H9 (cell line): ENCODE results near the gene MPPE1. TPM values are rescaled to one million over a fixed set of nuclear protein-coding genes. Genes with fewer than 3 reads are reported as not detected.
"Not testable (repeated sequence)": the region's sequence is repeated elsewhere in the genome, so short reads cannot be mapped to it uniquely, and the experiment has no call there.

Experiments
- DNase-seq: peaks from one replicate; pipeline ENCODE4 v3.0.0-alpha.2; 2017
- H2AFZ ChIP-seq: one replicate; pipeline ENCODE4 v1.6.1; 2013; ENCODE audit warnings: mild to moderate bottlenecking, low read length, control low read depth, moderate library complexity
- H2AK5ac ChIP-seq: 2 replicates; pipeline ENCODE4 v1.6.1; 2013; ENCODE audit warnings: low read length, control low read depth, mixed read lengths; ENCODE audit not compliant: insufficient read length
- H2BK120ac ChIP-seq: one replicate; pipeline ENCODE4 v1.6.1; 2013; ENCODE audit warnings: low read depth, mild to moderate bottlenecking, low read length, control low read depth, inconsistent platforms; ENCODE audit not compliant: poor library complexity, severe bottlenecking
- H2BK12ac ChIP-seq: 2 replicates; pipeline ENCODE4 v1.6.1; 2013; ENCODE audit warnings: low read length, control low read depth, mixed read lengths, low read depth; ENCODE audit not compliant: insufficient read length
- H2BK15ac ChIP-seq: 2 replicates; pipeline ENCODE4 v1.6.1; 2013; ENCODE audit warnings: low read depth, low read length, control low read depth
- H2BK20ac ChIP-seq: one replicate; pipeline ENCODE4 v1.6.1; 2013; ENCODE audit warnings: low read depth, mild to moderate bottlenecking, low read length, control low read depth, inconsistent platforms; ENCODE audit not compliant: poor library complexity, severe bottlenecking
- H2BK5ac ChIP-seq: 2 replicates; pipeline ENCODE4 v1.6.1; 2013; ENCODE audit warnings: low read length, control low read depth, mixed read lengths; ENCODE audit not compliant: insufficient read length
- H3K14ac ChIP-seq: 2 replicates; pipeline ENCODE4 v1.6.1; 2013; ENCODE audit warnings: low read length, control low read depth; ENCODE audit not compliant: insufficient read depth
- H3K18ac ChIP-seq: 2 replicates; pipeline ENCODE4 v1.6.1; 2013; ENCODE audit warnings: low read depth, mild to moderate bottlenecking, mixed read lengths, low read length, control low read depth; ENCODE audit not compliant: insufficient read length
- H3K23ac ChIP-seq: 2 replicates; pipeline ENCODE4 v1.6.1; 2013; ENCODE audit warnings: low read length, control low read depth, mixed read lengths, low read depth; ENCODE audit not compliant: insufficient read length
- H3K23me2 ChIP-seq: 2 replicates; pipeline ENCODE4 v1.6.1; 2013; ENCODE audit warnings: low read depth, mild to moderate bottlenecking, mixed read lengths, low read length, control low read depth; ENCODE audit not compliant: insufficient read length, poor library complexity, severe bottlenecking
- H3K27ac ChIP-seq: 2 replicates; pipeline ENCODE4 v1.5.1; 2013; ENCODE audit warnings: low read length, control low read depth, mixed read lengths, low read depth; ENCODE audit not compliant: insufficient read length
- H3K27me3 ChIP-seq: 2 replicates; pipeline ENCODE4 v1.6.1; 2013; ENCODE audit warnings: low read length, control low read depth, inconsistent platforms; ENCODE audit not compliant: insufficient read depth
- H3K4ac ChIP-seq: 2 replicates; pipeline ENCODE4 v1.6.1; 2013; ENCODE audit warnings: low read depth, mild to moderate bottlenecking, control low read depth, inconsistent platforms, low read length, moderate library complexity
- H3K4me1 ChIP-seq: 2 replicates; pipeline ENCODE4 v1.6.1; 2013; ENCODE audit warnings: low read length, control low read depth, inconsistent platforms; ENCODE audit not compliant: insufficient read depth
- H3K4me2 ChIP-seq: 2 replicates; pipeline ENCODE4 v1.6.1; 2013; ENCODE audit warnings: low read length, control low read depth, mixed read lengths; ENCODE audit not compliant: insufficient read length, insufficient read depth
- H3K56ac ChIP-seq: 2 replicates; pipeline ENCODE4 v1.6.1; 2013; ENCODE audit warnings: low read depth, mild to moderate bottlenecking, mixed read lengths, low read length, control low read depth; ENCODE audit not compliant: insufficient read length
- H3K79me1 ChIP-seq: 2 replicates; pipeline ENCODE4 v1.6.1; 2013; ENCODE audit warnings: low read depth, mild to moderate bottlenecking, moderate library complexity, low read length, control low read depth, inconsistent platforms; ENCODE audit not compliant: insufficient read depth, poor library complexity, severe bottlenecking
- H3K79me2 ChIP-seq: 2 replicates; pipeline ENCODE4 v1.6.1; 2013; ENCODE audit warnings: low read length, control low read depth, inconsistent platforms; ENCODE audit not compliant: insufficient read depth
- H3K9ac ChIP-seq: 2 replicates; pipeline ENCODE4 v1.6.1; 2013; ENCODE audit warnings: low read length, control low read depth, mixed read lengths; ENCODE audit not compliant: insufficient read length; ENCODE audit errors: extremely low read depth
- H3K9me3 ChIP-seq: one replicate; pipeline ENCODE4 v1.6.1; 2013; ENCODE audit warnings: low read depth, low read length, inconsistent platforms; ENCODE audit not compliant: control insufficient read depth
- H3T11ph ChIP-seq: one replicate; pipeline ENCODE4 v1.6.1; 2013; ENCODE audit warnings: mild to moderate bottlenecking, low read length, control low read depth, inconsistent platforms
- H4K20me1 ChIP-seq: one replicate; pipeline ENCODE4 v1.6.1; 2013; ENCODE audit not compliant: control insufficient read depth, insufficient read length, insufficient read depth
- H4K5ac ChIP-seq: 2 replicates; pipeline ENCODE4 v1.6.1; 2013; ENCODE audit warnings: low read depth, mild to moderate bottlenecking, mixed read lengths, low read length, control low read depth; ENCODE audit not compliant: insufficient read length
- H4K8ac ChIP-seq: replicated peaks from 2 replicates; pipeline ENCODE4 v1.6.1; 2013; ENCODE audit warnings: low read length, control low read depth, mixed read lengths, low read depth; ENCODE audit not compliant: insufficient read length
- H4K91ac ChIP-seq: 2 replicates; pipeline ENCODE4 v1.6.1; 2013; ENCODE audit warnings: low read depth, mild to moderate bottlenecking, moderate library complexity, mixed read lengths, low read length, control low read depth; ENCODE audit not compliant: insufficient read length
- H3K27ac Mint-ChIP-seq, 3 experiments: 2 replicates in 2 of 3; 3 replicates in 1 of 3; pipeline ENCODE4 v1.8.0; 2020 to 2021; ENCODE audit warnings: mixed read lengths in 3 of 3, mild to moderate bottlenecking in 1 of 3, moderate library complexity in 1 of 3
- H3K27me3 Mint-ChIP-seq: 2 replicates; pipeline ENCODE4 v1.8.0; 2021; ENCODE audit warnings: low read depth, mild to moderate bottlenecking, moderate library complexity, mixed read lengths
- H3K36me3 Mint-ChIP-seq, 3 experiments: 2 replicates in 2 of 3; 3 replicates in 1 of 3; pipeline ENCODE4 v1.8.0; 2020 to 2021; ENCODE audit warnings: low read depth in 3 of 3, mixed read lengths in 3 of 3; ENCODE audit not compliant: insufficient read depth in 1 of 3
- H3K4me1 Mint-ChIP-seq, 2 experiments: 2 replicates each; pipeline ENCODE4 v1.8.0; 2020; ENCODE audit warnings: mixed read lengths in 2 of 2
- H3K4me3 Mint-ChIP-seq, 2 experiments: 2 replicates in 1 of 2; 3 replicates in 1 of 2; pipeline ENCODE4 v1.8.0; 2020 to 2021; ENCODE audit warnings: mild to moderate bottlenecking in 2 of 2, mixed read lengths in 2 of 2, moderate library complexity in 1 of 2
- H3K9me3 Mint-ChIP-seq, 2 experiments: 2 replicates in 1 of 2; 3 replicates in 1 of 2; pipeline ENCODE4 v1.8.0; 2020; ENCODE audit warnings: mild to moderate bottlenecking in 2 of 2, mixed read lengths in 2 of 2, moderate library complexity in 1 of 2
- WGBS: extraction: QIAGEN DNeasy Blood & Tissue Kit; methylation state at CpG from one replicate; pipeline ENCODE4 v1.1.7; 2013; ENCODE audit warnings: missing lambda C conversion rate, low lambda C conversion rate, mixed read lengths; ENCODE audit not compliant: insufficient read length; ENCODE audit errors: extremely low coverage; 5-methylcytosine and 5-hydroxymethylcytosine counted together
- total RNA-seq: library from RNA; stranded (reverse); gene quantifications from 2 replicates; pipeline ENCODE4 v1.2.1, GENCODE V29; 2021
- TF ChIP-seq, protein P1 (sequence below): fragments of 200-600 bp; sonication (generic); conservative IDR thresholded peaks from 3 replicates; pipeline ENCODE4 v1.8.0; 2021; ENCODE audit warnings: antibody characterized with exemption, mild to moderate bottlenecking

Gene MPPE1
- total RNA-seq, 1 experiment from 2014 or later: 13.2 TPM

DNA sequence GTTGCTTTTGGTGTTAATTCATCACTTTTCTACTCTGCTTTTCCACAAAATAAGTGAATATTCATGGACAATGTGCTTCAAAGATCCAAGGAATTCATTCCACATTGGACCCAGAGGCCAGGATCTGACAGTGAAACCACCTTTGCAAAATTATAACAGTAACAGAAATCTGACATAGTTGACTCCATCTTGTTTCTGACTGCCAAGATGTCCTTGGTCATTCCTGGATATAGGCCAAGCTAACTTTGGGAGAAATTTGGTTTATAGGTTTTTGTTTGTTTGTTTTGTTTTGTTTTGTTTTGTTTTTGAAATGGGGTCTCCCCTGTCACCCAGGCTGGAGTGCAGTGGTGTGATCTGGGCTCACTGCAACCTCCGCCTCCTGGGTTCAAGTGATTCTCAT lies 10.3 kb downstream of the MPPE1 start:
- no CpG with 5 or more reads among the region's 1 CpG for WGBS
- H3K27ac Mint-ChIP-seq: no peak overlapping the region
- Histone ChIP-seq H4K8ac (no peak overlapping the region), H2AK5ac (no peak overlapping the region), H2BK20ac (no peak overlapping the region), H3K18ac (no peak overlapping the region), H3K56ac (no peak overlapping the region), H3K23me2 (no peaks in the 10 kb centered on the region), H3K9ac (no peak overlapping the region), H3K79me1 (no peaks in the 10 kb centered on the region), H2BK120ac (no peak overlapping the region), H2BK5ac (no peak overlapping the region), H3K4me2 (no peak overlapping the region), H3K23ac (no peak overlapping the region), H3K27ac (no peak overlapping the region), H3K14ac (no peak overlapping the region), H3K27me3 (no peaks in the 10 kb centered on the region), H3K4ac (no peak overlapping the region), H2BK15ac (no peak overlapping the region), H2AFZ (no peak overlapping the region), H4K5ac (no peak overlapping the region), H4K91ac (no peak overlapping the region), H2BK12ac (no peak overlapping the region), H3T11ph (no peak overlapping the region), H3K4me1 (peaks cover 4% of the 10 kb centered on the region; the same call in 1 of the 2 replicates), H3K9me3 (no peaks in the 10 kb centered on the region), H4K20me1 (no peaks in the 10 kb centered on the region), H3K79me2 (no peaks in the 10 kb centered on the region)
- DNase-seq: no peak
- H3K36me3 Mint-ChIP-seq: peaks cover 0 to 33% (median 4%) of the 10 kb centered on the region in 3 experiments; a peak in 5 of 7 replicates
- H3K4me1 Mint-ChIP-seq: peaks cover 9 to 11% of the 10 kb centered on the region in 2 experiments
- no peak overlapping the region for H3K4me3 Mint-ChIP-seq
- H3K9me3 Mint-ChIP-seq: no peaks in the 10 kb centered on the region
- no peaks in the 10 kb centered on the region for H3K27me3 Mint-ChIP-seq
- TF ChIP-seq, protein P1, sequence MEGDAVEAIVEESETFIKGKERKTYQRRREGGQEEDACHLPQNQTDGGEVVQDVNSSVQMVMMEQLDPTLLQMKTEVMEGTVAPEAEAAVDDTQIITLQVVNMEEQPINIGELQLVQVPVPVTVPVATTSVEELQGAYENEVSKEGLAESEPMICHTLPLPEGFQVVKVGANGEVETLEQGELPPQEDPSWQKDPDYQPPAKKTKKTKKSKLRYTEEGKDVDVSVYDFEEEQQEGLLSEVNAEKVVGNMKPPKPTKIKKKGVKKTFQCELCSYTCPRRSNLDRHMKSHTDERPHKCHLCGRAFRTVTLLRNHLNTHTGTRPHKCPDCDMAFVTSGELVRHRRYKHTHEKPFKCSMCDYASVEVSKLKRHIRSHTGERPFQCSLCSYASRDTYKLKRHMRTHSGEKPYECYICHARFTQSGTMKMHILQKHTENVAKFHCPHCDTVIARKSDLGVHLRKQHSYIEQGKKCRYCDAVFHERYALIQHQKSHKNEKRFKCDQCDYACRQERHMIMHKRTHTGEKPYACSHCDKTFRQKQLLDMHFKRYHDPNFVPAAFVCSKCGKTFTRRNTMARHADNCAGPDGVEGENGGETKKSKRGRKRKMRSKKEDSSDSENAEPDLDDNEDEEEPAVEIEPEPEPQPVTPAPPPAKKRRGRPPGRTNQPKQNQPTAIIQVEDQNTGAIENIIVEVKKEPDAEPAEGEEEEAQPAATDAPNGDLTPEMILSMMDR: no peak

DNA sequence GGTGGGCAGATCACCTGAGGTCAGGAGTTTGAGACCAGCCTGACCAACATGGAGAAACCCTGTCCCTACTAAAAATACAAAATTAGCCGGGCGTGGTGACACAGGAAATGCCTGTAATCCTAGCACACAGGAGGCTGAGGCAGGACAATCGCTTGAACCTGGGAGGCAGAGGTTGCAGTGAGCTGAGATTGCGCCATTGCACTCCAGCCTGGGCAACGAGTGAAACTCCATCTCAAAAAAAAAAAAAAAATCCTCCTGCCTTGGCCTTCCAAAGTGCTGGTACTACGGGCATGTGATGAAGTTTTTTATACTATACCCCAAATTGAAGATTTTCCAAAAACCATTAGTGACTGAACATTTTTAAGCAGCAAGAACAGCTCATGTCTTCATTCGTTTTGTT lies 15.7 kb downstream of the MPPE1 start:
- H3K79me2 ChIP-seq, DNase-seq, H3K9me3 Mint-ChIP-seq, H3K27me3 Mint-ChIP-seq, H3K27ac Mint-ChIP-seq, H2AFZ ChIP-seq, H2BK15ac ChIP-seq, H4K8ac ChIP-seq, H3K14ac ChIP-seq, H3K79me1 ChIP-seq, H3K27me3 ChIP-seq, H3K56ac ChIP-seq, H3K23ac ChIP-seq, H2BK120ac ChIP-seq, H3K18ac ChIP-seq, H3K23me2 ChIP-seq, H3K4me3 Mint-ChIP-seq, H2BK20ac ChIP-seq, H3K4me2 ChIP-seq, H3K27ac ChIP-seq, H4K5ac ChIP-seq, H3K4me1 Mint-ChIP-seq, H4K20me1 ChIP-seq, H2BK12ac ChIP-seq, H3K4ac ChIP-seq, H3K9me3 ChIP-seq, H3K4me1 ChIP-seq, H4K91ac ChIP-seq, H2AK5ac ChIP-seq, H3T11ph ChIP-seq, H2BK5ac ChIP-seq, H3K9ac ChIP-seq: not testable (repeated sequence)
- no CpG with 5 or more reads among the region's 7 CpGs for WGBS
- H3K36me3 Mint-ChIP-seq: peaks cover 0 to 36% (median 3%) of the 10 kb centered on the region in 3 experiments; a peak in 4 of 7 replicates
